Chondrocyte (in vitro differentiated cells): ENCODE results near the gene CXXC5. TPM values are rescaled to one million over a fixed set of nuclear protein-coding genes. Genes with fewer than 3 reads are reported as not detected.
A peak's percentile ranks its signal among the peaks of the same experiment; 100 is the strongest.

Source experiments
- DNase-seq: peaks from one replicate; pipeline ENCODE4 v3.0.0; 2021; ENCODE audit warnings: mixed read lengths, low spot score
- H3K27ac Mint-ChIP-seq: one replicate; pipeline ENCODE4 v1.8.0; 2021; ENCODE audit warnings: mild to moderate bottlenecking, moderate library complexity, mixed read lengths; ENCODE audit not compliant: unreplicated experiment
- H3K27me3 Mint-ChIP-seq: 2 replicates; pipeline ENCODE4 v1.8.0; 2021; ENCODE audit warnings: low read depth, mixed read lengths
- H3K36me3 Mint-ChIP-seq: 2 replicates; pipeline ENCODE4 v1.8.0; 2021; ENCODE audit warnings: low read depth, mixed read lengths
- H3K4me1 Mint-ChIP-seq: 2 replicates; pipeline ENCODE4 v1.8.0; 2021; ENCODE audit warnings: low read depth, mild to moderate bottlenecking, mixed read lengths
- H3K4me3 Mint-ChIP-seq: one replicate; pipeline ENCODE4 v1.8.0; 2021; ENCODE audit warnings: mild to moderate bottlenecking, moderate library complexity, mixed read lengths; ENCODE audit not compliant: unreplicated experiment
- H3K9me3 Mint-ChIP-seq: 2 replicates; pipeline ENCODE4 v1.8.0; 2021; ENCODE audit warnings: low read depth, mixed read lengths
- total RNA-seq: library from RNA; stranded (reverse); gene quantifications from 3 replicates; pipeline ENCODE4 v1.2.1, GENCODE V29; 2021
- TF ChIP-seq, protein P1 (sequence below): fragments of 200-600 bp; sonication (generic); IDR thresholded peaks from 2 replicates; pipeline ENCODE4 v1.5.0; 2021; ENCODE audit warnings: antibody characterized with exemption, mild to moderate bottlenecking, moderate library complexity

Gene CXXC5
- total RNA-seq, 1 donor from 2014 or later, result 144 TPM

DNA sequence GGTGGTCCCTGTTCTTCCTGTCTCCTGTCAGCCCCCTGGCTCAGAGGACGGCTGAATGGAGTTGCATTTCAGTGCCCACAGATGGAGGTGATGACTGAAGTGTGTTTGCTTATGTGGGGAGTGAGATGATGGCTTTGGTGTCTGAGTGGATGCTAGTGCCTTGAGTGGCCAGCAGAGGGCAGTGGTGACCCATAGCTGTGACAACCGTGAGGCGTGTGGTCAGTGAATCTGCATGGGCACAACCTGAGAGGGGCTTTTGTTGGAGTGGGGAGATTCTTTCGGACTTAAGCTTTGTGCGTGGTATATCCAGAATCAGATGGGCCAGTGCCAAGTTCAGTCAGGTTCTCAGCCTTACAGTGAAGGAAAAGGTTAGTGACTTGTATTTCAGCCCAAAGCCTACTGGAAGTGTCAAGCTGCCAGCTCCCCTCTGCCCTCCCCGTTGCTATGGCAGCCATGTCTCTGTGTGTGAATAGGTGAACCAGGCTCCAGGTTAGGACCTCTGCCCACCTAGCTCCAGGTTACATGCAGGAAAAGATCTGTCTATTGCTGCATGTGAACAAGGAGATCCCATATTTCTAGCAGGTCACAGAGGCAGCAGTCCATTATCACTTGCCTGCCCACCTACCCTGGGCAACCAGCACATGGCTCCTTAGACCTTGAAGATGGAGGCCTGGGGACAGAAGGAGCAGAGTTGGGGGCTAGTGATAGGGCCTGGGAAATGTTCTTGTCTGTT lies 14.7 kb upstream of the CXXC5 start:
- H3K27me3 Mint-ChIP-seq, result no peaks in the 10 kb centered on the region
- H3K4me1 Mint-ChIP-seq, result peaks cover 42% of the 10 kb centered on the region
- DNase-seq, result no peak
- peak overlapping the region; percentile 80 for H3K27ac Mint-ChIP-seq
- TF ChIP-seq, protein P1, sequence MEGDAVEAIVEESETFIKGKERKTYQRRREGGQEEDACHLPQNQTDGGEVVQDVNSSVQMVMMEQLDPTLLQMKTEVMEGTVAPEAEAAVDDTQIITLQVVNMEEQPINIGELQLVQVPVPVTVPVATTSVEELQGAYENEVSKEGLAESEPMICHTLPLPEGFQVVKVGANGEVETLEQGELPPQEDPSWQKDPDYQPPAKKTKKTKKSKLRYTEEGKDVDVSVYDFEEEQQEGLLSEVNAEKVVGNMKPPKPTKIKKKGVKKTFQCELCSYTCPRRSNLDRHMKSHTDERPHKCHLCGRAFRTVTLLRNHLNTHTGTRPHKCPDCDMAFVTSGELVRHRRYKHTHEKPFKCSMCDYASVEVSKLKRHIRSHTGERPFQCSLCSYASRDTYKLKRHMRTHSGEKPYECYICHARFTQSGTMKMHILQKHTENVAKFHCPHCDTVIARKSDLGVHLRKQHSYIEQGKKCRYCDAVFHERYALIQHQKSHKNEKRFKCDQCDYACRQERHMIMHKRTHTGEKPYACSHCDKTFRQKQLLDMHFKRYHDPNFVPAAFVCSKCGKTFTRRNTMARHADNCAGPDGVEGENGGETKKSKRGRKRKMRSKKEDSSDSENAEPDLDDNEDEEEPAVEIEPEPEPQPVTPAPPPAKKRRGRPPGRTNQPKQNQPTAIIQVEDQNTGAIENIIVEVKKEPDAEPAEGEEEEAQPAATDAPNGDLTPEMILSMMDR, result peak; percentile 96
- no peaks in the 10 kb centered on the region for H3K9me3 Mint-ChIP-seq
- peaks cover 6% of the 10 kb centered on the region for H3K36me3 Mint-ChIP-seq
- H3K4me3 Mint-ChIP-seq, result no peak overlapping the region

DNA sequence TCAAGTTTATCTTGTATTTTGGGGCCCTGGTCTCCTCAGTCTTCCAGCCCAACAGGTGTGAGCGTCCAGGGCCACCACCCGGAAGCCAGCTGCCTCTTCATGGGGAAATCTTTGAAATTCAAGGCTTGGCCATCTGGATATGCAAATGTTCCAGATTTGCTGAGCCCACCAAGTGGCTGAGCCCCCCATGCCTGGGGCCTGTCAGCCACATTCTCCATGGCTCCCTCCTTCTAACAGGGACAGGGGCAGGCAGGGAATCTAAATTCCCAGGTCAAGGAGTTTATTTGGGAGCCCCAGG lies 14.2 kb upstream of the CXXC5 start:
- TF ChIP-seq, protein P1, result no peak
- Mint-ChIP-seq H3K27me3 (no peaks in the 10 kb centered on the region), H3K27ac (peak overlapping the region; percentile 80), H3K4me3 (no peak overlapping the region), H3K36me3 (peaks cover 4% of the 10 kb centered on the region), H3K4me1 (peaks cover 46% of the 10 kb centered on the region), H3K9me3 (no peaks in the 10 kb centered on the region)
- no peak for DNase-seq

DNA sequence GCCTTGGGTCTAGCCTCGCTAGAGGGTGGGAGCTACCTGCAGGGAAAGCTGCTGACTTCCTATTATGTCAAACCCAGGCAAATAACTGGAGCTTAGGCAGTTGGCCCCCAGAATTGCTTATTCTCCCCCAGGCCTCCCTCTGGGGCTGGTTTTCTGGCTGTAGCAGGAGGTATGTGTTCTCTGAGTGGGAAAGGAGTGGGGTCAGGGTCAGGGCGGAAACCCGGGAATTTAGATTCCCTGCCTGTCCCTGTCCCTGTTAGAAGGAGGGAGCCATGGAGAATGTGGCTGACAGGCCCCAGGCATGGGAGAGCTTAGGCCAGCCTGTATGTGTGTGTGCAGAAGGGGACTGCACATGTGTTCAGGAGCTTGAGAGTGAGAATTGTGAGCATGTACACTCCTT lies 13.6 kb upstream of the CXXC5 start:
- H3K4me3 Mint-ChIP-seq, result no peak overlapping the region
- TF ChIP-seq, protein P1, result no peak
- peaks cover 2% of the 10 kb centered on the region for H3K36me3 Mint-ChIP-seq
- DNase-seq, result no peak
- H3K27ac Mint-ChIP-seq, result peak overlapping the region; percentile 69
- no peaks in the 10 kb centered on the region for H3K9me3 Mint-ChIP-seq
- no peaks in the 10 kb centered on the region for H3K27me3 Mint-ChIP-seq
- peaks cover 48% of the 10 kb centered on the region for H3K4me1 Mint-ChIP-seq

DNA sequence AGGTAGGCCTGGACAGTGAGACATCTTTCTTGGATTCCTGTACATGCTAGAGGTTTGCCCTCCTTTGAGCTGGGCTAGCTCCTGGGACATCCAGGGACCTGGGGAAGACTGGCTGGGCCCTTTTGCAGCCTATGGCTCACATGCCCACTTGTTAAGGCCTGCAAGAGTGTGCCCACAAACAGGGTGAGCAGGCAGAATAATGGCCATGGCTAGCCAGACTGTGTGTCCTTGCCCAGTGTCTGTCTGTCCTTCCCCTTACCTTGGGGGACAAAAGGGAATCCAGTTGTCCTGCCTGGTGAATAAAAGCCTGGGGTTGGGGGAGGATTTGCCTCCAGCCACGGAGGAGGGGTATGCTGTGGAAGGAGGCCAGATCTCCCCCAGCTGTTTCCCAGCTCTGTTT lies 13.0 kb upstream of the CXXC5 start:
- Mint-ChIP-seq H3K27ac (peak overlapping the region; percentile 95), H3K4me1 (peaks cover 51% of the 10 kb centered on the region), H3K4me3 (no peak overlapping the region), H3K36me3 (peaks cover 1% of the 10 kb centered on the region), H3K27me3 (no peaks in the 10 kb centered on the region), H3K9me3 (no peaks in the 10 kb centered on the region)
- DNase-seq, result no peak
- TF ChIP-seq, protein P1, result no peak

DNA sequence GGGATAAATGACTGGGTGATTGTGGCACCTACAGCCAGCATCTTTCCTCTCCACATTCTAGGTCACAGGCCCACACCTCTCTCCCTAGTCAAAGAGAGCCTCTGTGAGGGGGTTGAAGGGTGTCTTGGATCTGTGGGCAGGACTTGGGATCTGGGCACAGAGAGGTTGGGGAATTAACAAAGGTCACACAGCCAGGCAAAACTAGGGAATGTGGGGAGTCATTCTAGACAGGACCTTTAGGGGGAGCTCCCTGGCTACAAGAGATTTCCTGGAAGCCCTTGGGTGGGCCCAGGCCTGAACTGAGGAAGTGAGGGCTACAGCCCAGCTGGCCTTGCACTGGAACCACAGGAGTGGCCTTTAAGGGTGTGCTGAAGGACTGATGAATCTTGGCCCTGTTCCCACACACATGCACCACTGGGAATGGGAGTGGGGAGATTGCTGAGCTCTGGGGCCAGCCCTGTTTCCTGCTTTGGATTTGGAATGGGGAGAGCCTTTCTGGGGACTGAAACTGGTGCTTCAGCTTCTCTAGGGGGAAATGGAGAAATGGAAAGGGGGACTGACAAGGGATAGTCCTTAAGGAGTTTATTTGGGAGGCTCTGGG lies 12.4 kb upstream of the CXXC5 start:
- no peak for DNase-seq
- H3K4me1 Mint-ChIP-seq, result peaks cover 55% of the 10 kb centered on the region
- TF ChIP-seq, protein P1, result peak; percentile 80
- H3K4me3 Mint-ChIP-seq, result no peak overlapping the region
- no peaks in the 10 kb centered on the region for H3K27me3 Mint-ChIP-seq
- H3K36me3 Mint-ChIP-seq, result no peaks in the 10 kb centered on the region
- H3K9me3 Mint-ChIP-seq, result no peaks in the 10 kb centered on the region
- H3K27ac Mint-ChIP-seq, result peak overlapping the region; percentile 95
